T-helper 2 cell treated with Interferon-gamma antibody and Interleukin-4, amounts not matched to agents 100 ng/mL and 5 ng/mL, for 36 hours (primary cell): ENCODE results near the gene UGT2B28. TPM values are rescaled to one million over a fixed set of nuclear protein-coding genes. Genes with fewer than 3 reads are reported as not detected.
"Not testable (repeated sequence)": the region's sequence is repeated elsewhere in the genome, so short reads cannot be mapped to it uniquely, and the experiment has no call there.

Experiments
- intact Hi-C: fragments of 100-400 bp; cut with micrococcal nuclease; formaldehyde crosslinking; loops from one replicate; pipeline ENCODE4 v1.15.1; 2023
- total RNA-seq: library from RNA; stranded (reverse); gene quantifications from 2 replicates; pipeline ENCODE4 v1.2.3, GENCODE V29; 2022

The UGT2B28 gene
- total RNA-seq: not detected in 2 replicates

- intact Hi-C loops: not testable (repeated sequence)
Measured at GRCh38 chr4:69280081-69280480, at the start of gene UGT2B28. UGT2B28 (plus strand) TSS chr4:69280475; CDS start chr4:69280501, 26 bp downstream.

GRCh38 chr4:69239092-69239491 lies 41.2 kb upstream of the UGT2B28 start:
- intact Hi-C loops: no loop called here

GRCh38 chr4:69239557-69240168 lies 40.6 kb upstream of the UGT2B28 start:
- intact Hi-C loops: no loop called here

- intact Hi-C loops: not testable (repeated sequence)
Measured at GRCh38 chr4:69240787-69241186, 39.5 kb upstream of the UGT2B28 start.

- intact Hi-C loops: not testable (repeated sequence)
Measured at GRCh38 chr4:69241746-69242145, 38.5 kb upstream of the UGT2B28 start.

GRCh38 chr4:69242562-69243240 lies 37.6 kb upstream of the UGT2B28 start:
- intact Hi-C loops: not testable (repeated sequence)

- intact Hi-C loops: not testable (repeated sequence)
Measured at GRCh38 chr4:69250884-69251283, 29.4 kb upstream of the UGT2B28 start.

GRCh38 chr4:69253147-69253772 lies 27.0 kb upstream of the UGT2B28 start:
- intact Hi-C loops: not testable (repeated sequence)

GRCh38 chr4:69268612-69269011 lies 11.7 kb upstream of the UGT2B28 start:
- intact Hi-C loops: not testable (repeated sequence)

GRCh38 chr4:69296356-69296755 lies 16.1 kb downstream of the UGT2B28 start:
- intact Hi-C loops: not testable (repeated sequence)

GRCh38 chr4:69308426-69309033 lies 28.3 kb downstream of the UGT2B28 start:
- intact Hi-C loops: not testable (repeated sequence)

- intact Hi-C loops: not testable (repeated sequence)
Measured at GRCh38 chr4:69309549-69310076, 29.3 kb downstream of the UGT2B28 start.

- intact Hi-C loops: not testable (repeated sequence)
Measured at GRCh38 chr4:69310262-69310661, 30.0 kb downstream of the UGT2B28 start.

- intact Hi-C loops: loop anchor here (2.0 to 5.0 kb wide), 2 partner anchors 505 to 865 kb away; no protein-coding TSS in a partner anchor
Measured at GRCh38 chr4:69317669-69318298, 37.5 kb downstream of the UGT2B28 start.

- intact Hi-C loops: no loop called here
Measured at GRCh38 chr4:69321153-69321729, 41.0 kb downstream of the UGT2B28 start.

GRCh38 chr4:69322055-69322454 lies 41.8 kb downstream of the UGT2B28 start:
- intact Hi-C loops: no loop called here

- intact Hi-C loops: no loop called here
Measured at GRCh38 chr4:69323284-69323683, 43.0 kb downstream of the UGT2B28 start.

- intact Hi-C loops: no loop called here
Measured at GRCh38 chr4:69330345-69331047, 50.2 kb downstream of the UGT2B28 start.

GRCh38 chr4:69331304-69331703 lies 51.0 kb downstream of the UGT2B28 start:
- intact Hi-C loops: not testable (repeated sequence)

- intact Hi-C loops: not testable (repeated sequence)
Measured at GRCh38 chr4:69335485-69335884, 55.2 kb downstream of the UGT2B28 start.
